ENCODE results near the gene VAV3. TPM values are rescaled to one million over a fixed set of nuclear protein-coding genes. Genes with fewer than 3 reads are reported as not detected.

VAV3 gene
- polyA plus RNA-seq, 1 of the 3 experiments (the other 2 are of a cell fraction) = not detected

DNA sequence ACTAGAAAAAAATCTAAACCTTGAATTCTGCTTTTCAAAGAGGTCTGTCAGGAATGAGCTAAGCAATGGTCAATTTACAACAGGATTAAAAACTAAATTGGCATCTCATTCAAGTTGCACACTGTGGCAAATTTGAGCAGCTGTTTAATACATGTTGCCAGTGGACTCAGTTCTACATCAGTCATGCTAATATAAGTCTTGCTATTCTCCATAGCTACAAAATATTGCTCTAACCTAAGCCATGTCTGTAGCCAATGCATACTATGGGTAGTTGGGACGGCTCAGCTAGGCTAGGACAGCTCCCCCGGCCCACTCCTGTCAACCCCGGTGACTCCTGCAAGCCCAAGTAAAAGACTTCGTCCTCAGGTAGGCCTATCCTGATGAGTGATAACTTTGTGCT, 10.9 kb upstream of the VAV3 start:
- Histone ChIP-seq H3K27me3 (ENCODE audit: insufficient read depth) (no peaks in the 10 kb centered on the region), H3K9me3 (no peaks in the 10 kb centered on the region), H3K27ac (ENCODE audit: low read depth in 2 of 2, low read length in 1 of 2) (no peak overlapping the region), H3K9ac (no peak overlapping the region), H3K4me2 (no peak overlapping the region), H3F3A (replicated peaks; ENCODE audit: insufficient read depth) (no peaks in the 10 kb centered on the region), H3K4me3 (ENCODE audit: low read depth in 2 of 2, low read length in 1 of 2) (no peak overlapping the region), H3K36me3 (replicated peaks in 1 of 2; ENCODE audit: control insufficient read depth in 1 of 2, insufficient read depth in 2 of 2, low read length in 1 of 2) (no peaks in the 10 kb centered on the region), H3K4me1 (ENCODE audit: control insufficient read depth in 1 of 2, insufficient read depth in 2 of 2, low read depth in 1 of 2, low read length in 1 of 2) (no peaks in the 10 kb centered on the region), H2AFZ (ENCODE audit: low read depth) (no peak overlapping the region), H4K20me1 (ENCODE audit: insufficient read depth) (no peaks in the 10 kb centered on the region), H3K9me2 (no peaks in the 10 kb centered on the region), H3K79me2 (ENCODE audit: insufficient read depth) (no peaks in the 10 kb centered on the region)
- 67% methylated on average over 2 of the region's 4 CpGs for WGBS (ENCODE audit: low lambda C conversion rate)
- CTCF ChIA-PET = interaction anchor here (1.1 to 2.1 kb wide), 4 partner anchors 9 to 193 kb away, joined by 3 to 5 read pairs (median 4); no protein-coding TSS in a partner anchor
- no peak for TF ChIP-seq FOXM1 (IDR thresholded peaks at IDR 0.05; ENCODE audit: low read depth)
- TF ChIP-seq POLR2AphosphoS5 (IDR thresholded peaks at IDR 0.05; ENCODE audit: low read depth, low read length) = no peak
- no peak for TF ChIP-seq EP300 (IDR thresholded peaks at IDR 0.05; ENCODE audit: borderline replicate concordance in 1 of 2, low read depth in 1 of 2, low read length in 1 of 2)
- TF ChIP-seq, protein P1, sequence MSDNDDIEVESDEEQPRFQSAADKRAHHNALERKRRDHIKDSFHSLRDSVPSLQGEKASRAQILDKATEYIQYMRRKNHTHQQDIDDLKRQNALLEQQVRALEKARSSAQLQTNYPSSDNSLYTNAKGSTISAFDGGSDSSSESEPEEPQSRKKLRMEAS (IDR thresholded peaks at IDR 0.05; ENCODE audit: low read depth) = no peak
- no peak for TF ChIP-seq RXRA (IDR thresholded peaks at IDR 0.05; ENCODE audit: borderline replicate concordance, low read depth)
- TF ChIP-seq YY1 (IDR thresholded peaks at IDR 0.05; ENCODE audit: low read depth) = no peak
- no peak for TF ChIP-seq EZH2phosphoT487 (IDR thresholded peaks at IDR 0.05; ENCODE audit: borderline replicate concordance, low read depth)
- TF ChIP-seq TCF12 (IDR thresholded peaks at IDR 0.05) = no peak
- no peak for TF ChIP-seq RFX5 (IDR thresholded peaks at IDR 0.05; ENCODE audit: low read length)
- TF ChIP-seq SIN3A (IDR thresholded peaks at IDR 0.05; ENCODE audit: borderline replicate concordance, low read depth, low read length) = no peak
- no peak for TF ChIP-seq SMC3 (IDR thresholded peaks at IDR 0.05; ENCODE audit: low read depth, low read length)
- TF ChIP-seq, protein P2, sequence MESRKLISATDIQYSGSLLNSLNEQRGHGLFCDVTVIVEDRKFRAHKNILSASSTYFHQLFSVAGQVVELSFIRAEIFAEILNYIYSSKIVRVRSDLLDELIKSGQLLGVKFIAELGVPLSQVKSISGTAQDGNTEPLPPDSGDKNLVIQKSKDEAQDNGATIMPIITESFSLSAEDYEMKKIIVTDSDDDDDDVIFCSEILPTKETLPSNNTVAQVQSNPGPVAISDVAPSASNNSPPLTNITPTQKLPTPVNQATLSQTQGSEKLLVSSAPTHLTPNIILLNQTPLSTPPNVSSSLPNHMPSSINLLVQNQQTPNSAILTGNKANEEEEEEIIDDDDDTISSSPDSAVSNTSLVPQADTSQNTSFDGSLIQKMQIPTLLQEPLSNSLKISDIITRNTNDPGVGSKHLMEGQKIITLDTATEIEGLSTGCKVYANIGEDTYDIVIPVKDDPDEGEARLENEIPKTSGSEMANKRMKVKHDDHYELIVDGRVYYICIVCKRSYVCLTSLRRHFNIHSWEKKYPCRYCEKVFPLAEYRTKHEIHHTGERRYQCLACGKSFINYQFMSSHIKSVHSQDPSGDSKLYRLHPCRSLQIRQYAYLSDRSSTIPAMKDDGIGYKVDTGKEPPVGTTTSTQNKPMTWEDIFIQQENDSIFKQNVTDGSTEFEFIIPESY (IDR thresholded peaks at IDR 0.05; ENCODE audit: borderline replicate concordance, low read depth) = no peak
- TF ChIP-seq, protein P3, sequence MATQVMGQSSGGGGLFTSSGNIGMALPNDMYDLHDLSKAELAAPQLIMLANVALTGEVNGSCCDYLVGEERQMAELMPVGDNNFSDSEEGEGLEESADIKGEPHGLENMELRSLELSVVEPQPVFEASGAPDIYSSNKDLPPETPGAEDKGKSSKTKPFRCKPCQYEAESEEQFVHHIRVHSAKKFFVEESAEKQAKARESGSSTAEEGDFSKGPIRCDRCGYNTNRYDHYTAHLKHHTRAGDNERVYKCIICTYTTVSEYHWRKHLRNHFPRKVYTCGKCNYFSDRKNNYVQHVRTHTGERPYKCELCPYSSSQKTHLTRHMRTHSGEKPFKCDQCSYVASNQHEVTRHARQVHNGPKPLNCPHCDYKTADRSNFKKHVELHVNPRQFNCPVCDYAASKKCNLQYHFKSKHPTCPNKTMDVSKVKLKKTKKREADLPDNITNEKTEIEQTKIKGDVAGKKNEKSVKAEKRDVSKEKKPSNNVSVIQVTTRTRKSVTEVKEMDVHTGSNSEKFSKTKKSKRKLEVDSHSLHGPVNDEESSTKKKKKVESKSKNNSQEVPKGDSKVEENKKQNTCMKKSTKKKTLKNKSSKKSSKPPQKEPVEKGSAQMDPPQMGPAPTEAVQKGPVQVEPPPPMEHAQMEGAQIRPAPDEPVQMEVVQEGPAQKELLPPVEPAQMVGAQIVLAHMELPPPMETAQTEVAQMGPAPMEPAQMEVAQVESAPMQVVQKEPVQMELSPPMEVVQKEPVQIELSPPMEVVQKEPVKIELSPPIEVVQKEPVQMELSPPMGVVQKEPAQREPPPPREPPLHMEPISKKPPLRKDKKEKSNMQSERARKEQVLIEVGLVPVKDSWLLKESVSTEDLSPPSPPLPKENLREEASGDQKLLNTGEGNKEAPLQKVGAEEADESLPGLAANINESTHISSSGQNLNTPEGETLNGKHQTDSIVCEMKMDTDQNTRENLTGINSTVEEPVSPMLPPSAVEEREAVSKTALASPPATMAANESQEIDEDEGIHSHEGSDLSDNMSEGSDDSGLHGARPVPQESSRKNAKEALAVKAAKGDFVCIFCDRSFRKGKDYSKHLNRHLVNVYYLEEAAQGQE (IDR thresholded peaks at IDR 0.05; ENCODE audit: low read depth, low read length) = no peak
- TF ChIP-seq TAF1 (IDR thresholded peaks at IDR 0.05; ENCODE audit: borderline replicate concordance, low read depth, low read length) = no peak
- DNase-seq = no peak
- POLR2A ChIA-PET = no interaction called here
